ENCODE data around the gene CGAS. TPM values are rescaled to one million over a fixed set of nuclear protein-coding genes. Genes with fewer than 3 reads are reported as not detected.
"Not testable (repeated sequence)": the region's sequence is repeated elsewhere in the genome, so short reads cannot be mapped to it uniquely, and the experiment has no call there.

Gene CGAS
- total RNA-seq: 42.7 and 46.7 TPM in 2 replicates

- H3K9me3 Mint-ChIP-seq: no peaks in the 10 kb centered on the region
- no peaks in the 10 kb centered on the region for H3K27me3 Mint-ChIP-seq (ENCODE audit: low read depth)
- peaks cover 28% of the 10 kb centered on the region for H3K4me1 Mint-ChIP-seq (ENCODE audit: low read depth)
- peak; percentile 76 for DNase-seq (ENCODE audit: low spot score)
- H3K4me3 Mint-ChIP-seq (ENCODE audit: low read depth): peak within 1 kb of the TSS; percentile 87
- peaks cover 33% of the 10 kb centered on the region for H3K36me3 Mint-ChIP-seq (ENCODE audit: low read depth)
- intact Hi-C loops (cut with micrococcal nuclease): loop anchor here (2.0 to 10.0 kb wide), 3 partner anchors 69 to 827 kb away; partner anchors contain the start of genes EEF1A1 and KCNQ5
- H3K27ac Mint-ChIP-seq: peak within 1 kb of the TSS; percentile 82
These were observed at the start of gene CGAS for GRCh38 chr6:73452107-73452461. TSS of gene CGAS (minus strand) at chr6:73452297. CDS start at chr6:73452181, 116 bp downstream.

- intact Hi-C loops (cut with micrococcal nuclease): no loop called here
- DNase-seq (ENCODE audit: low spot score): no peak
- no peak overlapping the region for H3K27ac Mint-ChIP-seq
- H3K4me1 Mint-ChIP-seq (ENCODE audit: low read depth): no peaks in the 10 kb centered on the region
- H3K9me3 Mint-ChIP-seq: no peaks in the 10 kb centered on the region
- no peak overlapping the region for H3K4me3 Mint-ChIP-seq (ENCODE audit: low read depth)
- H3K36me3 Mint-ChIP-seq (ENCODE audit: low read depth): peaks cover 53% of the 10 kb centered on the region
- H3K27me3 Mint-ChIP-seq (ENCODE audit: low read depth): no peaks in the 10 kb centered on the region
These were observed 45.8 kb upstream of the CGAS start for GRCh38 chr6:73497915-73498314.

GRCh38 chr6:73491377-73491776 lies 39.3 kb upstream of the CGAS start:
- DNase-seq (ENCODE audit: low spot score): no peak
- intact Hi-C loops (cut with micrococcal nuclease): no loop called here
- peaks cover 66% of the 10 kb centered on the region for H3K36me3 Mint-ChIP-seq (ENCODE audit: low read depth)
- peaks cover 7% of the 10 kb centered on the region for H3K9me3 Mint-ChIP-seq
- H3K27ac Mint-ChIP-seq: no peak overlapping the region
- no peaks in the 10 kb centered on the region for H3K27me3 Mint-ChIP-seq (ENCODE audit: low read depth)
- H3K4me1 Mint-ChIP-seq (ENCODE audit: low read depth): peaks cover 1% of the 10 kb centered on the region
- no peak overlapping the region for H3K4me3 Mint-ChIP-seq (ENCODE audit: low read depth)

- no peaks in the 10 kb centered on the region for H3K27me3 Mint-ChIP-seq (ENCODE audit: low read depth)
- H3K9me3 Mint-ChIP-seq: peaks cover 7% of the 10 kb centered on the region
- DNase-seq (ENCODE audit: low spot score): no peak
- peaks cover 1% of the 10 kb centered on the region for H3K4me1 Mint-ChIP-seq (ENCODE audit: low read depth)
- H3K4me3 Mint-ChIP-seq (ENCODE audit: low read depth): no peak overlapping the region
- H3K27ac Mint-ChIP-seq: no peak overlapping the region
- intact Hi-C loops (cut with micrococcal nuclease): no loop called here
- peaks cover 76% of the 10 kb centered on the region for H3K36me3 Mint-ChIP-seq (ENCODE audit: low read depth)
These were observed 35.4 kb upstream of the CGAS start for GRCh38 chr6:73487473-73487872.

GRCh38 chr6:73484438-73484837 lies 32.3 kb upstream of the CGAS start:
- DNase-seq (ENCODE audit: low spot score): no peak
- Mint-ChIP-seq H3K4me3 (ENCODE audit: low read depth) (no peak overlapping the region), H3K9me3 (no peaks in the 10 kb centered on the region), H3K27ac (no peak overlapping the region), H3K27me3 (ENCODE audit: low read depth) (no peaks in the 10 kb centered on the region), H3K4me1 (ENCODE audit: low read depth) (no peaks in the 10 kb centered on the region), H3K36me3 (ENCODE audit: low read depth) (peaks cover 77% of the 10 kb centered on the region)
- intact Hi-C loops (cut with micrococcal nuclease): no loop called here

GRCh38 chr6:73481969-73482368 lies 29.9 kb upstream of the CGAS start:
- intact Hi-C loops (cut with micrococcal nuclease): no loop called here
- no peak for DNase-seq (ENCODE audit: low spot score)
- no peak overlapping the region for H3K27ac Mint-ChIP-seq

GRCh38 chr6:73477407-73477806 lies 25.3 kb upstream of the CGAS start:
- Mint-ChIP-seq H3K4me3 (ENCODE audit: low read depth) (no peak overlapping the region), H3K27me3 (ENCODE audit: low read depth) (no peaks in the 10 kb centered on the region), H3K9me3 (no peaks in the 10 kb centered on the region), H3K27ac (no peak overlapping the region), H3K36me3 (ENCODE audit: low read depth) (peaks cover 68% of the 10 kb centered on the region), H3K4me1 (ENCODE audit: low read depth) (peaks cover 1% of the 10 kb centered on the region)
- intact Hi-C loops (cut with micrococcal nuclease): no loop called here
- DNase-seq (ENCODE audit: low spot score): no peak

More at GRCh38 chr6:73481969-73482368, 29.9 kb upstream of the CGAS start:
- Mint-ChIP-seq H3K36me3 (ENCODE audit: low read depth) (peaks cover 70% of the 10 kb centered on the region), H3K9me3 (no peaks in the 10 kb centered on the region), H3K27me3 (ENCODE audit: low read depth) (no peaks in the 10 kb centered on the region), H3K4me1 (ENCODE audit: low read depth) (no peaks in the 10 kb centered on the region), H3K4me3 (ENCODE audit: low read depth) (no peak overlapping the region)

- no peak overlapping the region for H3K27ac Mint-ChIP-seq
- peaks cover 8% of the 10 kb centered on the region for H3K4me1 Mint-ChIP-seq (ENCODE audit: low read depth)
- H3K36me3 Mint-ChIP-seq (ENCODE audit: low read depth): peaks cover 68% of the 10 kb centered on the region
- intact Hi-C loops (cut with micrococcal nuclease): no loop called here
- H3K4me3 Mint-ChIP-seq (ENCODE audit: low read depth): no peak overlapping the region
- H3K27me3 Mint-ChIP-seq (ENCODE audit: low read depth): no peaks in the 10 kb centered on the region
- H3K9me3 Mint-ChIP-seq: no peaks in the 10 kb centered on the region
- DNase-seq (ENCODE audit: low spot score): no peak
These were observed 24.6 kb upstream of the CGAS start for GRCh38 chr6:73476723-73477122.

- Mint-ChIP-seq H3K27ac (peak overlapping the region; percentile 78), H3K4me3 (ENCODE audit: low read depth) (peak overlapping the region; percentile 24), H3K36me3 (ENCODE audit: low read depth) (peaks cover 63% of the 10 kb centered on the region), H3K9me3 (no peaks in the 10 kb centered on the region), H3K27me3 (ENCODE audit: low read depth) (no peaks in the 10 kb centered on the region), H3K4me1 (ENCODE audit: low read depth) (peaks cover 17% of the 10 kb centered on the region)
- intact Hi-C loops (cut with micrococcal nuclease): loop anchor here (1.0 kb wide), 1 partner anchor 10 kb away; the partner anchor contains the start of gene MTO1
- DNase-seq (ENCODE audit: low spot score): no peak
These were observed 19.7 kb upstream of the CGAS start for GRCh38 chr6:73471686-73472290.

- Mint-ChIP-seq H3K9me3 (no peaks in the 10 kb centered on the region), H3K27ac (peak within 1 kb of the TSS; percentile 94), H3K4me1 (ENCODE audit: low read depth) (peaks cover 41% of the 10 kb centered on the region), H3K27me3 (ENCODE audit: low read depth) (no peaks in the 10 kb centered on the region), H3K4me3 (ENCODE audit: low read depth) (peak within 1 kb of the TSS; percentile 89), H3K36me3 (ENCODE audit: low read depth) (peaks cover 22% of the 10 kb centered on the region)
- intact Hi-C loops (cut with micrococcal nuclease): loop anchor here (1.0 to 5.0 kb wide), 5 partner anchors 10 to 1821 kb away; partner anchors contain the start of genes EEF1A1, SLC17A5 and TMEM30A
- peak; percentile 78 for DNase-seq (ENCODE audit: low spot score)
These were observed 9.6 kb upstream of the CGAS start, which contains the start of gene MTO1 for GRCh38 chr6:73461537-73462350. TSS of gene MTO1 (plus strand) at chr6:73461737. CDS start at chr6:73461855, 118 bp downstream.

- H3K36me3 Mint-ChIP-seq (ENCODE audit: low read depth): peaks cover 10% of the 10 kb centered on the region
- H3K9me3 Mint-ChIP-seq: no peaks in the 10 kb centered on the region
- H3K27me3 Mint-ChIP-seq (ENCODE audit: low read depth): no peaks in the 10 kb centered on the region
- intact Hi-C loops (cut with micrococcal nuclease): loop anchor here (2.0 to 5.0 kb wide), 2 partner anchors 61 to 1822 kb away; partner anchors contain the start of genes EEF1A1 and TMEM30A
- DNase-seq (ENCODE audit: low spot score): no peak
- H3K27ac Mint-ChIP-seq: peak overlapping the region; percentile 90
- H3K4me3 Mint-ChIP-seq (ENCODE audit: low read depth): peak overlapping the region; percentile 62
- H3K4me1 Mint-ChIP-seq (ENCODE audit: low read depth): peaks cover 43% of the 10 kb centered on the region
These were observed 8.0 kb upstream of the CGAS start for GRCh38 chr6:73460056-73460455.

GRCh38 chr6:73459474-73459873 lies 7.4 kb upstream of the CGAS start:
- Mint-ChIP-seq H3K27ac (peak overlapping the region; percentile 90), H3K4me3 (ENCODE audit: low read depth) (peak overlapping the region; percentile 62), H3K4me1 (ENCODE audit: low read depth) (peaks cover 46% of the 10 kb centered on the region)
- not testable (repeated sequence) for H3K27me3 Mint-ChIP-seq (ENCODE audit: low read depth); H3K36me3 Mint-ChIP-seq (ENCODE audit: low read depth); H3K9me3 Mint-ChIP-seq; DNase-seq (ENCODE audit: low spot score)
- intact Hi-C loops (cut with micrococcal nuclease): loop anchor here (10.0 kb wide), 2 partner anchors 125 to 835 kb away; partner anchors contain the start of gene KCNQ5

All from activated T-helper 2 cell treated with anti-CD3 and anti-CD28 coated beads, Interferon-gamma antibody, Interleukin-2, Interleukin-4, amounts not matched to agents 10 μg/mL and 5 μg/mL and 100 μg/mL, durations not matched to agents 14 hours and 24 hours and 36 hours (primary cell).